HG03066 (cell line): ENCODE results near the gene SLCO1C1.
"Not testable (repeated sequence)": the region's sequence is repeated elsewhere in the genome, so short reads cannot be mapped to it uniquely, and the experiment has no call there.

Experiments
- ATAC-seq: cut with Tn5 transposase; IDR thresholded peaks from one replicate; pipeline ENCODE4 v1.9.1; 2021; ENCODE audit warnings: low read depth; ENCODE audit not compliant: unreplicated experiment

The SLCO1C1 gene

DNA sequence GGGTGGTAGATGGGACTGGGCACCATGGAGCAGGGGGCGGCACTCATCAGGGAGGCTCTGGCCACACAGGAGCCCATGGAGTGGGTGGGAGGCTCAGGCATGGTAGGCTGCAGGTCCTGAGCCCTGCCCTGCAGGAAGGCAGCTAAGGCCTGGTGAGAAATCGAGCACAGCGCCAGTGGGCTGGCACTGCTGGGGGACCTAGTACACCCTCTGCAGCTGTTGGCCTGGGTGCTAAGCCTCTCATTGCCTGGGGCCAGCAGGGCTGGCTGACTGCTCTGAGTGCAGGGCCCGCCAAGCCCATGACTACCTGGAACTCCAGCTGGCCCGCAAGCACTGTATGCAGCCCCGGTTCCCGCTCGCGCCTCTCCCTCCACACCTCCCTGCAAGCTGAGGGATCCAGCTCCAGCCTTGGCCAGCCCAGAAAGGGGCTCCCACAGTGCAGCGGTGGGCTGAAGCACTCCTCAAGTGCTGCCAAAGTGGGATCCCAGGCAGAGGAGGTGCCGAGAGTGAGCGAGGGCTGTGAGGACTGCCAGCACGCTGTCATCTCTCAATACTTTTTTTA, 88.7 kb downstream of the SLCO1C1 start:
- ATAC-seq = not testable (repeated sequence)

DNA sequence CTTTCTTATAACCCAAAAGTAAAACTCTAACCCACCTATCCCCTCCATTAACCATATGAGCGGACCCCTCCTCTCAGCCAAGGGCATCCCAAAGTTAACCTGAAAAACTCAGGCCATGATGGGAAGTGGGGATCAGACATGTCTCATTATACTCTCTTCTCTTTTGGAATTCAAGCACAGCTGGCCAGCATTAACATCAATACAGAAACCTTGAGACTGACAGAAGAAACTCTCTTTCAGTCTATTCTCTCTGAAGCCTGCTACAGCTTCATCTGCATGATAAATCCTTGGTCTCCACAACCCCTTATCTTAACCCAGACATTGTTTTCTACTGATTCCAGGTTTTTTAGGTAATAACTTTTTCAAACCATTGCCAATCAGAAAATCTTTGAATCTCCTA, 97.8 kb downstream of the SLCO1C1 start:
- ATAC-seq = no peak

DNA sequence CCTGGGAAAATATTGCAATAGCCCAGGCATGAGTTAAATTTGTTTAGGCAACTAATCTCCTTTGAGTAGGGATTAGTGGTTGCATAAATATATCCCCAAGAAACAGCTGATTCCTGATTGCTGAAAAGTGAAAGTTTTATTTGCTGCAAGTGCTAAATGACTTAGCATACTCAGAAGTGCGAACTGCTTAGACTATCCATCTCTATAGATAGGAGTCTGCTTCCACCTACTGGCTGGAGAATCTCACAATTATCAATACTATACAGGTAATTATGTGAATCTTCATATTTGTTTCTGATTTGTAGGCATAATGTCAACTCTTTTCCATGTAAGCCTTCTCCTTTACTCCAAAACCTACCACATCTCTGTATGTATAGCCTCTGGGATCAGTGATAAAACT, 103.4 kb downstream of the SLCO1C1 start:
- no peak for ATAC-seq

DNA sequence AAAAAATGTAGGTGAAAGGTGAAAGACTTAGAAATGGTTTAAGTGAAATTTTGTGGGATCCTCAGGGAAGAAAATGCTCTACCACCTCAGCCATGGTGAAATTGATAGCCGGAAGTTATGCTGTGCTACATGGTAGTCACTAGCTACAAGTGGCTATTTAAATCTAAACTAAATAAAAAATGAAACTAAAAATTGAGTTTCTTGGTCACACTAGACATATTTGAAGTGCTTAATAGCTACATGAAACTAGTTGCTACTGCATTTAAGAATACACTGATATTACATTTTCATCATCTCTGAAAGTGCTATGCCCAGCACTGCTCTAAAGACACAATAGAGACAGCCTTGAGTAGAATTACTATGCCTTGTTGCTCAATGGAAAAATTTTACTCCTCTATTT, 105.0 kb downstream of the SLCO1C1 start:
- ATAC-seq = no peak

DNA sequence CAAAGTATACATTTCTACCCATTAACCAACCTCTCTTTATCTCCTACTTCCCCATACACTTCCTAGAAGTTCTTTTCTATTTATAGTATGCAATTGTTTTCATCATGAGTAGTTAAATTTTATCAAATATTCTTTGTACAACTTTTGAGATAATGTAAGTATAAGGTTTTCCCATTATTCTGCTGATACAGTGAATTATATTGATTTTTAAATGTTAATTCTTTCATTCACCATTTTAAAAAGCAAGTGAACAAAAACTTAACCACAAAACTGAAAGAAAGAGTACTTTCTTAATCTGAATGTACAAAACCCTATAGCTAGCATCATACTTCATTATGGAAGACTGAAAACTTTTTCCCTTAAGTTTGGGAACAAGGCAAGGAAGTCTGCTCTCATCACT, 105.9 kb downstream of the SLCO1C1 start:
- ATAC-seq = no peak
